ENCODE measurements around the gene SCART1. TPM values are rescaled to one million over a fixed set of nuclear protein-coding genes. Genes with fewer than 3 reads are reported as not detected.
A peak's percentile ranks its signal among the peaks of the same experiment; 100 is the strongest.
"Not testable (repeated sequence)": the region's sequence is repeated elsewhere in the genome, so short reads cannot be mapped to it uniquely, and the experiment has no call there.

SCART1 gene
- total RNA-seq, result 0.53 TPM

DNA sequence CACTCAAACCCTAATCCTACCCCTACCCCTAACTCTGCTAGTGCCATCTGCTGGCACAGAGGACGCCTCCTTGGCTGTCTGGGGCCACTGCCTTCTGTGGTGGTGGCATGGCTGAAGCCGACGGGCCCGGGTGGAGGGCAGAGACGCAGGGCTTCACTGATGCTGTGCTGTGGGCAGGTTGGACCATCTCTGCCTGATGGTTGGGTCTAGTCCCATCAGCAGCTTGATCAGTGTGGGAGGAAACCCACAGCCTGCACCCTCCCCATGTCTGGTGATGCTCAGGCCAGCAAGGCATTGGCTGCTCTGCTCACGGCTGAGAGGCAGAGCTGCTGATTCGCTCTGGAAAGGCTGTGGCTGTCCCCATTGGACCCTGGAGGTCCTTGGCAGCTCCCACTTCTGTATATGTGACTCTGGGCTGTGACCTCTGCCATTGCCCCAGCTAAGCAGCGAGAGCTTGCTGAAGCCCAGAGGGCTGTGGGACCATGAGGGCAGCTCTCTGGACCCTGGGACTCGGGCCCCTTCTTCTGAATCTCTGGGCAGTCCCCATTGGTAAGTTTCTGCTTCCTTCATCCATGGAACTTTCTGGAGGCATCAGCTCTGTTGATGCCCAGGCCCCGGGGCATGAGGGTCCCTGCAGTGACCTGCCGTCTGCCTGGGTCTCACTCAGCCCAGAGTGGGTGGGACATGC is at the start of gene SCART1:
TSS of gene SCART1 (plus strand) at position 430 of the 688 bp plus-strand sequence. CDS start at position 483, 53 bp downstream.
- DNase-seq (ENCODE audit: low spot score), result no peak

DNA sequence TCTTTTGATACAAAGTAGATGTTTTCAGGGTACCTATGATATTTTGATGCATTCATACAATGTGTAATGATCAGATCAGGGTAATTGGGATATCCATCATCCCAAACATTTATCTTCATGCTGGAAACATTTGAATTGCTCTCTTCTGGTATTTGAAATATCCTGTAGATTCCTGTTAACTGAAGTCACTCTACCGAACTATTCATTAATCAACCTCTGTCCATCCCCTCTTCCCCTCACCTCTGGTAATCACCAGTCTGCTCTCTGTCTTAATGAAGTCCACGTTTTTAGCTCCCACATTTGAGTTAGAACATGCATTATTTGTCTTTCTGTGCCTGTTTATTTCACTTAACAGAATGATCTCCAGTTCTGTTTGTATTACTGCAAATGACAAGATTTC is 48.5 kb upstream of the SCART1 start:
- ATAC-seq (no peak), DNase-seq (ENCODE audit: low spot score) (no peak)

More for the DNA sequence above, at the start of gene SCART1:
- no peak for ATAC-seq

DNA sequence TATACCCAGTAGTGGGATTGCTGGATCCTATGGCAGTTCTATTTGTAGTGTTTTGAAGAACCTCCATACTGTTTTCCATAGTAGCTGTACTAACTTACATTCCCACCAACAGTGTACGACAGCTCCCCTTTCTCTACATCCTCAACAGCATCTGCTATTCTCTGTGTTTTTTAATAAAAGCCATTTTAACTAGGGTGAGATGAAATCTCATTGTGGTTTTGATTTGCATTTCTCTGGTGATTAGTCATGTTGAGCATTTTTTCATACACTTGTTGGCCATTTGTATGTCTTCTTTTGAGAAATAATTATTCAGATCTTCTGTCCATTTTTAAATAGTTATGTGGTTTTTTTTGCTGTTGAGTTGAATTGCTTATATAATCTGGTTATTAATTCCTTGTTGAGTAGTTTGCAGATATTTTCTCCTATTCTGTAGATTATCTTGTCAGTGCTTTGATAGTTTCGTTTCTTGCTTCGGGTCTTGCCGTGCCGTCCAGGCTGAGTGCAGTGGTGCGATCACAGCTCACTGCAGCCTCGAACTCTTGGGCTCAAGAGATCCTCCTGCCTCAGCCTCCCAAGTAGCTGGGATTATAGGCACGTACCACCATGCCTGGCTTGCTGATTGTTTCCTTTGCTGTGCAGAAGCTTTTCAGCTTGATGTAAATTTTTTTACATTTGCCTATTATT is 47.8 kb upstream of the SCART1 start:
- DNase-seq (ENCODE audit: low spot score) (no peak), ATAC-seq (no peak)

DNA sequence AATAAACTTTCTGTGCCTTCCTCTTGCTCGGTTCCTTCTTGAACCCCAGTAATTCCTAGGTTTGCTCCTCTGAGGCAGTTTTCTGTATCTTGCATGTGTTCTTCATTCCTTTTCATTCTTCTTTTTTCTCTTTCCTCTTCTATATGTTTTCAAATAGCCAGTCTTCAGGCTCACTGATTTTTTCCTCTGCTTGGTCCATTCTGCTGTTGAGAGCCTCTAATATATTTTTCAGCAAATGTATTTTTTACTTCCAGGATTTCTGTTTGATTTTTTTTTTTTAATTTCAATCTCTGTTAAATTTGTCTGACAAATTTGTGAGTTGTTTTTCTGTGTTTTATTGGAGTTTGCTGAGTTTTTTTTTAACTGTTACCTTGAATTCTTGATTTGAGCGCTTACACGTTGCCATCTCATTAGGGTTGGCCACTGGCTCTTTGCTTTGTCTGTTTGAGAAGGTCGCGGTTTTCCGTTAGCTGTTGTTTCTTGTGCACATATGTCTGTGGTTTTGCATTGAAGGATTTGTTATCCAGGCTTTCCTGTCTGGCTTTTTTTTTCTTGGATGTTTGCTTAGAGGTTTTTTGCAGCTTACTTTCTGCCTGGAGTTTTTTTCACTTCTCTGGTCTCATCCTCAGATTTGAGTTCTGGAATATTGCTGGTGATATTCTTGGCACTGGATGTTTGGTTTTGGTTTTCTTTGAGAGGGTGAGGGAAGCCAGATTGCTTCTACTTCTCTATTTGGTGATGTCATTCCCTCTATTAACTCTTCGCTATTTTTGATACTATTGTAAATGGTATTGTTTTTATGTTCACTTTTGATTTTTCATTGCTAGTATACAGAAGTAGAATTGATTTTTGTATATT is 42.0 kb upstream of the SCART1 start:
- DNase-seq (ENCODE audit: low spot score) (no peak), ATAC-seq (no peak)

DNA sequence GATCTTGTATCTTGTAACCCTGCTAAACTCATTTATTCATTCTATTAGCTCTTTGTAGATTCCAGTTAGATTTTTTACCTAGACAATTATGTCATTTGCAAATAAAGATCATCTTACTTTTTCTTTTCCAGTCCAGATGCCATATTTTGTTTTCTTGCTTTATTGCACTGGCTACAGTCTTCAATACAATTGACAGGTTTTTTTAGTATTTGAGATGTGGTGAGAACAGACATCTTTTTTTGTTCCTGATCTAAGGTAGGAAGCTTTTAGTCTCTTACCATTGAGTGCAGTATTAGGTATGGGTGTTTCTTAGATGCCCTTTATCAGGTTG is 41.4 kb upstream of the SCART1 start:
- no peak for ATAC-seq

DNA sequence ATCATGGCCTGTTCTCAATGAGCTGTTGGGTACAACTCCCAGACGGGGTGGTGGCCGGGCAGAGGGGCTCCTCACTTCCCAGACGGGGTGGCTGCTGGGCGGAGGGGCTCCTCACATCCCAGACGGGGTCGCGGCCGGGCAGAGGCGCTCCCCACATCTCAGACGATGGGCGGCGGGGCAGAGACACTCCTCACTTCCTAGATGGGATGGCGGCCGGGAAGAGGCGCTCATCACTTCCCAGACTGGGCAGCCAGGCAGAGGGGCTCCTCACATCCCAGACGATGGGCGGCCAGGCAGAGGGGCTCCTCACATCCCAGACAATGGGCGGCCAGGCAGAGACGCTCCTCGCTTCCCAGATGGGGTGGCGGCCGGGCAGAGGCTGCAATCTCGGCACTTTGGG is 39.3 kb upstream of the SCART1 start:
- not testable (repeated sequence) for ATAC-seq; DNase-seq (ENCODE audit: low spot score)

More for the DNA sequence above, 41.4 kb upstream of the SCART1 start:
- no peak for DNase-seq (ENCODE audit: low spot score)

DNA sequence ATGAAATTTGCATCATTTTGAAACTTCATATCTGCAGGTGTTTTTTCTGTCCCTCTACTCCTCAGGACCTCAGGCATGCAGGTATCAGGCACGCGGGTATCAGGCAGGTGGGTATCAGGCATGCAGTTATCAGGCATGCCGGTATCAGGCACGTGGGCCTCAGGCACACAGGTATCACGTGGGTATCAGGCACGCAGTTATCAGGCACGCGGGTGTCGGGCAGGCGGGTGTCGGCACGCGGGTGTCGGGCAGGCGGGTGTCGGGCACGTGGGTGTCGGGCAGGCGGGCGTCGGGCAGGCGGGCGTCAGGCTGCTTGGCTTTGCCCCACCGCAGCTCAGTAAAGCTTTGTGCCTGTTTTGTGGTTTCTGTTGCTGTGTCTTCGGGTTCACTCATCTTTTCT is 38.0 kb upstream of the SCART1 start:
- DNase-seq (ENCODE audit: low spot score) (no peak), ATAC-seq (no peak)

DNA sequence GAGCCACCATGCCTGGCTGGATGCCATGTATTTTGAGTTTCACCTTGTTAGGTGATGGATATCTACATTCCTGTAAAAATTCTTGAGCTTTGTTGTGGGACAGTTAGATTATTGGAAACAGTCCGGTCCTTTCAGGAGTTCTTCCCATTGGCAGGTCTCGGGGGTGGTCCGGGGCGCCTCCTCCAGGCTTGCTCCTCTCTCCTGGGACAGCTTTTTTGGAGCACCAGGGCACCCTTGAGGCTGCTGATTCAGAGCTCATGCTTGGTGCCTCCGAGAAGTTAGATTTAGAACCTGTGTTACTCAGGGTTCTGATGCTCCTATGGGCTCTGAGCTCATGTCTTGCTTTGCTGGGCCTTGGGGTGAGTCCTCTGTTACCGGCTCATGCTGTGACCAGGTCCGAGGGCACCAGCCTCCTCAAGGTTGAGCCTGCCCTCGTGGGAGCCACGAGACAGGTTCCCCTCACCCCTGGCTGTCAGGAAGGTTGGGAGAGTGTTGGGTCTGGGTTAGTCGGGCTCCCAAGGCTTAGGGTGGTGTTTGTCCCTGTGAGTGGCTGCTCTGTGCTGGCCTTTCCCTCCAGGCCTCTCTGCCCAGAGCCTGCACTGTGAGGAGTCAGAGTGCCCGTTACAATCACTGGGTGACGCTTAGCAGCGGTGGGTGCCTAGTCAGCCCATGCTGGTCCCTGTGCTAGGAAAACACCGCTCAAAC is 35.3 kb upstream of the SCART1 start:
- ATAC-seq, result no peak
- no peak for DNase-seq (ENCODE audit: low spot score)

DNA sequence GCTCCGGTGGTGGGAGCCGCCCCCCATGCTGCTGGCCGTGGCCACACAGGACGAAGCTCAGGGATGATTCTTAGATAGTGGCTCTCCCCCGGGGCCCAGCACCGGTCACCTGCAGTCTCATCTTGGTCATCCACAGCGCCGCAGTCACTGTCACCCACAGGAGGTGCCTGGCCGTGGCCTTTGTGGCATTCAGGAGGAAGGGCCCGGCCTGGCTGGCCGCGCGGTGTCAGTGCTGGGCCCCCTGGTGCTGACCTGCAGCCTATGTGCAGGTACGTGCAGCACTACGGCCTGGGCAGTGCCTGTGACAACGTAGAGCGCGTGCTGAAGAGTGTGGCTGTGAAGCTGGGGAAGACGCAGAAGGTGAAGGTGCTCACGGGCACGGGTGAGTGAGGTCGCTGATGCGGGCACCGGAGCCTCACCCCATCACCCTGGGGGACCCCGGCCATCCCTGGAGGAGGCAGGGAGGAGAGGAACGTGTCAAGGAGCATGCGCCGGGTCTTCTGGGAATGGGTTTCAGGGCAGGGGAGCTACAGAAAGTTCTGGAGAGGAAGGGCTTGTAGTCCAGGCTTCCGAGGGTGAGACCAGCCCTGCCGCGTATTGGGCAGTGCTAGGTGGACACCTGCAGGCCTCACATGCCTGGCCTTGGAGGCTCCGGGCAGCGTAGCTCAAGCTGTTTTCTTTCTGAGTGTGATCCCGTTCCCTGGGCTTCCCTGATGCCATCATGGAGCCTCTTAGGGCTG is 34.4 kb upstream of the SCART1 start:
- DNase-seq (ENCODE audit: low spot score) (no peak), ATAC-seq (no peak)

DNA sequence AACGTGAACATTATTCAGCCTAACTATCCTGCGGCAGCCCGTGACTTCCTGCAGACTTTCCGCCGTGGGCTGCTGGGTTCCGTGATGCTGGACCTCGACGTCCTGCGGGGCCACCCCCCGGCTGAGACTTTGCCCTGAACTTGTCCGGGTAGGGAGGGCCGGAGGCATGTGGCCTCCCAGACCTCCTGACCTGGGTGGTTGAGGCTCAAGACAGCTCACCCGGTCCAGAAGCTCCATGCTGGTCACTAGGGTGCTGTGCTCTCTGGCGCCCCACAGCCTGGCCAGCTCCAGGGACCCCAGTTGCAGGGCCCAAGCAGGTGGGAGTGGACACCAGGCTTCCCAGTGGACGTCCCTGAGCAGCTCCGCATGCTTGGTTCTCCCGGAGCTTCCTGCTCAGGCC is 33.7 kb upstream of the SCART1 start:
- ATAC-seq (no peak), DNase-seq (ENCODE audit: low spot score) (no peak)

DNA sequence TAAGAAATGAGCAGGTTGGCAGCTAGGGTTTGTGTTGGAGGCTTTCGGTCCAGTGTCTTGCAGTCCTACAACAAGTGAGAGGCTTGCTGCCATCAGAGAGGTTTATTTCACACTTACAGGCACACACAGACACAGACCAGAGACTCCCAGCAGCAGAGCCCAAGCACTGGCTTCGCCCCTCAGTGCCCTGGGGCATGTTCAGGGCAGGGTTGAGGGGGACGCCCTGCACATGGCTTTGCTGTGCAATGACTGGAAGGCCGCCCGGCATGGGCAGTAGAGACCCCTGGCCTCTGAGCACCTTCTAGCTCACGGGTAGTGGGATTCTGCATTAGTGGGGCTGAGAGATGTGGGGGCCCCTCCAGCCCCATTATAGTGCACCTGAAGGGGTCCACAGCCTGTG is 33.2 kb upstream of the SCART1 start:
- ATAC-seq (no peak), DNase-seq (ENCODE audit: low spot score) (no peak)

DNA sequence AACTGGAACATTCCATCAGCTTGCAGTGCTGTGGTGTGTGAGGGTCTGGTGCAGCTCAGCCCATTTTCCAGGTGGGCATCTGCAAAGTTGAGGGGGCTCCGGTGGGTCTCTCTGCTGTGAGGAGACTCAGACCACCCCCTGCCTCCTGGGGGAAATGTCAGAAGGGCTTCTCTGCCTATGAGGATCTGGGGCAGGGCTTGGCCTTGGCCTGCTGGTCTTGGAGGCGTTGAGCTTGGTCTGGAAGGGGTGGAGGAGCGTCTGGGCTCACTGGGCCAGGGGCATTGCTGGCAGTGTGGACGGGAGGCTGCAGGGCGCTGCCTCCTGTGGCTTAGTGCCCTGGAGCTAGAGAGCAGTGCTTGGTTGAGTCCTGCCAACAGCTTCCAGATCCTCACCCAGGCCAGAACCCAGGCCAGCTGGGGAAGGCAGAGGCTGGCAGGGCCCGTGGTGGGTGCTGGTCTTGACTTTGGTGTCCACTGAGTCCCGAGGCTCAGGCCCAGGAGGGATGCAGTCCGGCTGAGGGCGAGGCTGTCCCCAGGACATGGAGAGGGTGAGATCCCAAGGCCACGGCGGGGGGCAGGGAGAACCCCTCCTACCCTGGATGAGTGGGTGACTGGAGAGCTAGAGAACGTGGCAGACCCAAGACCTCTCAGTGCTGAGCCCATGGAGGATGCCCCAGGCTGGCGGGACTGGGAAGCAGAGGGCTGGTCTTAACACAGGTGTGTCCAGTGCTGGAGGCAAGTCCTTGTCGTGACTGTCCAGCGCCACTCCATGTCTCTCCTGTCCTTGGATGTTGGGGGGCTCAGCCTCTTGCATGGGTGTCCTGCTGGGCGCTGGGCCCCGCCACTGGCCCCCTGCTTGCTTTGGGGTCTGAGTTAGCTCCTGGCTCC is 32.2 kb upstream of the SCART1 start:
- peak; percentile 6 for ATAC-seq
- DNase-seq (ENCODE audit: low spot score), result no peak

DNA sequence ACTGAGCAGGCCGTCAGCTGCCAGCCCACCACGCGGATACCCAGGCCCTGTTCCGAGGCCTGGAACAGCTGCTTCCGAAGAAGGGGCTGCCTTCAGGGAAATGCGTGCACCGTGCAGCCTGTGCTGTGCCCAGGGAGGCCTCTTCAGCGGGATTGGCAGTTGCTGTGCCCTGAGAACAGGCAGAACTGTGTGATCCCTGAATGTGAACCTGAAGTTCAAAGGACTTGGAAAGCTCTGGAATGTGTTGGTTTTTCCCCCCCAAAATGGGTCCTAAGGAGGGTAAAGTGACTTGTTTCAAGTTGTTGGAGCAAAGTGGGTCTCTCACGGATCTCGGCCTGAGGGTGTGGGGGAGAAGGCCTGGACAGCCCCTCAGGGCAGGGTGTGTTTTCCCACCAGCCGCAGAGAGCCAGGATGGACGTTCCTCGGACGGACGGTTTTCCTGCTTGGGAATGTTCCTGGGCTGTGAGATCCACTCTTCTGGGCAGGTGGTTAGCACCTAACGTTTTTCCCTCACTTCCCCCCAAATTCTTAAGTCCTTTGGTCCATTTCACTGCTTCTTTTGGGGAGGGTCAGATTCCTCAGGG is 31.4 kb upstream of the SCART1 start:
- ATAC-seq (peak; percentile 5), DNase-seq (ENCODE audit: low spot score) (no peak)

DNA sequence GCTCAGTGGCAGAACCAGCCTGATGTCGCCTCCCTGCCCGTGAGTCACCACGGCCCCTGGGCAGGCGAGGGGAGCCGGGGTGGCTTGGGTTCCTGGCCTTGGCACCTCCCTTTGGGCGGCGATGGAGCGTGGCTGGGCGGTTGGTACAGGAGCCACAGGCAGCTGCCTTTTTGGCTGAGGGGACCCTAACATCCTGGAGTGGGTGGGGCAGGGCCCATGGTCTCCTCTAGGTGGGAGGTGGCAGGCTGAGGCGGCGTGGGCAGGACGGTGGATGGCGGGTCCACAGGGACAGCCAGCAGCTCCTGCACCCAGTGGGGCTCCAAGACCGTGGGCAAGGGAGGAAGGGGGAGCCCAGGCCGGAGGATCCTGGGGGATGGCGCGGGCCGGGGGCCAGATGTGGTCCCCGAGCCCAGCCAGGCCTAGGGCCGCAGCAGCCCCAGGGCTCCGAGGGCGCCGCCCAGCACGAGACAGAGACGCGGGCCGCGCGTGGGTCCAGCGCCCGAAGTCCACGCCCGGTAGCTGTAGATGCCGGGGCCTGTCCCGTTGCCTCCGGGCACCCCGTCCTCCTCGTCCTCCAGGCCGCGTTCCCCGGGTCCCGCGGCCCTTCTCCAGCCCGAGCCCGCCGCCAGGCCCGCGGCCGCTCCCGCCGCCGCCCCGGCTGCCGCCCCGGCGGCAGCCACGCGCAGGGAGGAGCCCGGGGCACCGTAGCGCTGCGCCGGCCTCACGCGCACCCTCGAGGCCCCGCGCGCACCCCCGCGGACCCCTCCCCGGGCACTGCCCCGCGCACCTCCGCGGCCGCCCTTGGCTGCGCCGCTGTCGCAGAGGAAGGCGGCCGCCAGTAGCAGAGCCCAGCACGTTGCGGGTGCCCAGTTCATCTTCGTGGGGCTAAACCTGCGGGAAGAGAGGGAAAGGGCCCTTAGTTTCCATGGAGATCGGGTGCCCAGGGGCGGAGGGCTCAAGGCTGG is 30.7 kb upstream of the SCART1 start:
- ATAC-seq (peak; percentile 32), DNase-seq (ENCODE audit: low spot score) (no peak)

DNA sequence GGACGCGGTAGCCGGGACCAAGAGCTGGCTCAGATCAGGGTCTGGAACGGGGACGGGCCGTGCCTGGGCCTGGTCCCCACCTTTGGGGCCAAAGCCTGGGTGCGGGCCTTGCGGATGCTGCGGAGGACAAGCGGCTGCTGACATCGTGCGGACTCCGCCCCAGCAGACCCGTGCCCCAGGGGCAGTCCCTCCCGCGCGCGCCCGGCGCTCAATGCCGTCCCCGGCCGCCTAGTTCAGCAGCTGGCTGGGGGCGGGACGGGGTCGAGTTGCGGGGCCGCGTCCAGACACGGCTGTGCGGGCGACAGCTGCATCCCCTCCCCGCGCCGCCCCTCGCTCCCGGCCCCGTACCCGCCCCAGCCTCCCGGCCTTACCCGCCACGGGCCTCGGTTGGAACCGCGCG is 29.6 kb upstream of the SCART1 start:
- not testable (repeated sequence) for DNase-seq (ENCODE audit: low spot score)
- peak; percentile 5 for ATAC-seq

DNA sequence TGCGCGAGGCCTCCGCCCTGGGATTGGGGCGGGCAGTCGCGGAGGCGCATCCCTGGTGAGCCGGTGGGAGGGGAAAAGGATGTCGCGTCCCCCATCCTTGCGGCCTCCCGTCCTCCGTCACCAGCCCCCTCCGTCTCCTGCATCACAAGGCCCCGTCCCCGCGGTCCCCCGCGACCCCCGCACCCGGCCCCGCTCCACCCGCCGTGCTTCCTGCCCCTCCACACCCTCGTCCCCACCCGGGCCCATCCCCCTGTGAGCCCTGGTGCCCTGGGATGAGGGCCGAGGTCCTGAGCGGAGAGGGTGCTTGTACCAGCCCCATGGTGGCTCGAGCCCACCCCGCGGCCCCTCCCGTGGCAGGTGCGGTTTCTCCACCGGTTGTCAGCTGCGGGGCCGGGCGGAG is 29.1 kb upstream of the SCART1 start, which contains the start of gene SPRN:
TSS of gene SPRN (minus strand) at position 25 of the 400 bp plus-strand sequence. CDS start 944 bp downstream, outside the sequence.
- not testable (repeated sequence) for ATAC-seq; DNase-seq (ENCODE audit: low spot score)

DNA sequence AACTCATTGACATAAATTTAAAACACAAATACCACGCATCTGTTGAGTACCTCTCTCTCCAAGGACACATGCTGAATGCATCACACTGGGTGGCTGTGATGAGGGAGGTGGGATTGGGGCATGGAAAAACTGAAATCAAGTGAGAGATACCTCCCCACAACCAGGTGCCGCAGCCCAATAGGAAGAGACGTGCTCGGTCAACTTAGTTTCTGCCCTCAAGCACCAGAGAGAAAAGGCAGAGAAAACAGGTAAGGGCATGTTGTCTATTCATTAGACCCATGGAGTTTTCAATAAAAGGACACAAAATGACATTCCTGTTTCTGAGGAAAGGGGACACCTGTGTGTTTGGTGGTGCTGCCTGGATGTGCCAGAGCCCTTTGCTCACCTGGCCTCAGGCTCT is 24.2 kb upstream of the SCART1 start:
- not testable (repeated sequence) for DNase-seq (ENCODE audit: low spot score); ATAC-seq
